Activated CD4-positive, alpha-beta memory T cell treated with anti-CD3 and anti-CD28 coated beads for 36 hours (primary cell): Measurements from ENCODE around the gene NDEL1. TPM values are rescaled to one million over a fixed set of nuclear protein-coding genes. Genes with fewer than 3 reads are reported as not detected.

Source experiments
- CTCF ChIA-PET: fragments of 350-600 bp; sonication (Branson Sonifier 250); formaldehyde crosslinking; loops from one replicate; lab custom pipeline; 2021; ENCODE audit warnings: antibody characterized with exemption, inconsistent platforms; lab: Charles Lee
- POLR2A ChIA-PET: fragments of 350-600 bp; sonication (Branson Sonifier 250); formaldehyde crosslinking; loops from one replicate; lab custom pipeline; 2021; ENCODE audit warnings: antibody characterized with exemption; lab: Charles Lee
- DNase-seq: peaks from one replicate; pipeline ENCODE4 v3.0.0-alpha.2; 2020
- H3K27ac Mint-ChIP-seq: one replicate; pipeline ENCODE4 v1.8.0; 2021; ENCODE audit warnings: mixed read lengths
- H3K27me3 Mint-ChIP-seq: one replicate; pipeline ENCODE4 v1.8.0; 2021; ENCODE audit warnings: mixed read lengths
- H3K36me3 Mint-ChIP-seq: one replicate; pipeline ENCODE4 v1.8.0; 2021; ENCODE audit warnings: mixed read lengths
- H3K4me1 Mint-ChIP-seq: one replicate; pipeline ENCODE4 v1.8.0; 2021; ENCODE audit warnings: low read depth, mixed read lengths
- H3K4me3 Mint-ChIP-seq: one replicate; pipeline ENCODE4 v1.8.0; 2021; ENCODE audit warnings: mild to moderate bottlenecking, mixed read lengths
- H3K9me3 Mint-ChIP-seq: one replicate; pipeline ENCODE4 v1.8.0; 2021; ENCODE audit warnings: mixed read lengths
- intact Hi-C: fragments of 100-400 bp; cut with micrococcal nuclease; formaldehyde crosslinking; loops from one replicate; pipeline ENCODE4 v1.15.1; 2023
- total RNA-seq, 2 experiments: library from RNA; stranded (reverse); gene quantifications; one replicate each; pipeline ENCODE4 v1.2.3, GENCODE V29; 2021

Gene NDEL1
- total RNA-seq, 2 experiments from 2014 or later, result 58.0 to 62.8 TPM

GRCh38 chr17:8499171-8499570 is 63.5 kb downstream of the NDEL1 start:
- no peak overlapping the region for H3K4me3 Mint-ChIP-seq
- no peak overlapping the region for H3K27ac Mint-ChIP-seq
- ChIA-PET CTCF (no interaction called here), POLR2A (no interaction called here)
- DNase-seq, result no peak
- H3K27me3 Mint-ChIP-seq, result no peaks in the 10 kb centered on the region
- H3K36me3 Mint-ChIP-seq, result no peaks in the 10 kb centered on the region
- intact Hi-C loops, result no loop called here
- H3K9me3 Mint-ChIP-seq, result no peaks in the 10 kb centered on the region
- H3K4me1 Mint-ChIP-seq, result no peaks in the 10 kb centered on the region

DNA sequence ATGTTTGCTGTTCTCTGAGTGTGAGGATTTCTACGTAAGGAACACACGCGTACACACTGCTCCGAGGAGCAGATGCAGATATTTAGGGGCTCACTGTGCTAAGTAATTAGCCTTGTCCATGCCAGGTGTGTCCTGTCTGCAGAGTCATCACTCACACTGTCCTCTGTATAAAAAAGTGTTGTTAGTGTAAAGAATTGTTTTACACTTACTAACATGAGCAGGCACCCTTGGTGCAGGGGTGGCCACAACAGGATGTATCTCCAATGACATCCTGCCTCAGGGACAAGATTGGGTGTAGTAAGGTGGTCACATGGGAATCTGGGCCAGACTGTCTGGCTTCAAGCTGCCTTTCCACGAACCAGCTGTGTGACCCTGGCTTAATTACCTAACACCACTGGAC is 63.9 kb downstream of the NDEL1 start:
- H3K27ac Mint-ChIP-seq, result no peak overlapping the region
- no peak overlapping the region for H3K4me3 Mint-ChIP-seq
- DNase-seq, result no peak
- no peaks in the 10 kb centered on the region for H3K9me3 Mint-ChIP-seq
- ChIA-PET CTCF (no interaction called here), POLR2A (no interaction called here)
- no peaks in the 10 kb centered on the region for H3K27me3 Mint-ChIP-seq
- H3K36me3 Mint-ChIP-seq, result no peaks in the 10 kb centered on the region
- H3K4me1 Mint-ChIP-seq, result no peaks in the 10 kb centered on the region
- intact Hi-C loops, result no loop called here

- ChIA-PET POLR2A (interaction anchor here (0.6 kb wide), 1 partner anchor 30 kb away, joined by 3 read pairs; no protein-coding TSS in a partner anchor), CTCF (no interaction called here)
- H3K9me3 Mint-ChIP-seq, result no peaks in the 10 kb centered on the region
- H3K4me1 Mint-ChIP-seq, result no peaks in the 10 kb centered on the region
- no peak for DNase-seq
- no peak overlapping the region for H3K27ac Mint-ChIP-seq
- H3K36me3 Mint-ChIP-seq, result no peaks in the 10 kb centered on the region
- intact Hi-C loops, result no loop called here
- no peak overlapping the region for H3K4me3 Mint-ChIP-seq
- H3K27me3 Mint-ChIP-seq, result no peaks in the 10 kb centered on the region
Observed at GRCh38 chr17:8500609-8501008, 64.9 kb downstream of the NDEL1 start.

GRCh38 chr17:8502126-8502525 is 66.4 kb downstream of the NDEL1 start:
- POLR2A ChIA-PET, result no interaction called here
- Mint-ChIP-seq H3K36me3 (peaks cover 4% of the 10 kb centered on the region), H3K27ac (no peak overlapping the region), H3K4me3 (no peak overlapping the region), H3K9me3 (no peaks in the 10 kb centered on the region), H3K27me3 (no peaks in the 10 kb centered on the region), H3K4me1 (no peaks in the 10 kb centered on the region)
- no peak for DNase-seq
- CTCF ChIA-PET, result interaction anchor here (0.6 to 1.9 kb wide), 2 partner anchors 92 to 332 kb away, joined by 3 to 5 read pairs; no protein-coding TSS in a partner anchor
- intact Hi-C loops, result no loop called here

DNA sequence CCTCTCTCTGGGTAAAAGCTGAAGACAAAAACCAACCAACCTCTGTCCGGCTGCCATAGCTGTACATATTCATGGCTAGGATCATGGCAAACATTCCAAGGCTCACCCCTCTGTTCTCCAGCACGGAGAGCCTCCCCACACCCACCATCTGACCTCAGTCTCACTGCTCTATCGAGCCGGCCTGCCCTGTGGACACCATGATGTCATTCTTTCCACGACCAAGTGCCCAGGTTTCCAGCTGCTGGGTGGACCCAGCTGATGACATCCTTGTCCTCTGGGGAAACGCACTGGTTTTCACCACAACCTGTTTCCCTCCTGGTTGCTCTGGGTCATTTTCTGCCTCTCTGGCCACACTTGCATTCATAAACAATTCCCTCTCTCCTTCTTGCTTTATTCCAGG is 67.7 kb downstream of the NDEL1 start:
- Mint-ChIP-seq H3K27ac (no peak overlapping the region), H3K9me3 (no peaks in the 10 kb centered on the region), H3K4me1 (no peaks in the 10 kb centered on the region)

GRCh38 chr17:8503807-8504206 is 68.1 kb downstream of the NDEL1 start:
- H3K27ac Mint-ChIP-seq, result no peak overlapping the region
- ChIA-PET CTCF (interaction anchor here (1.9 kb wide), 1 partner anchor 93 kb away, joined by 5 read pairs; no protein-coding TSS in a partner anchor), POLR2A (no interaction called here)
- DNase-seq, result no peak
- H3K27me3 Mint-ChIP-seq, result no peaks in the 10 kb centered on the region
- H3K36me3 Mint-ChIP-seq, result peaks cover 4% of the 10 kb centered on the region
- H3K4me1 Mint-ChIP-seq, result no peaks in the 10 kb centered on the region
- no peaks in the 10 kb centered on the region for H3K9me3 Mint-ChIP-seq
- H3K4me3 Mint-ChIP-seq, result no peak overlapping the region
- intact Hi-C loops, result no loop called here

More for the DNA sequence above, 67.7 kb downstream of the NDEL1 start:
- CTCF ChIA-PET, result interaction anchor here (1.9 kb wide), 1 partner anchor 93 kb away, joined by 5 read pairs; no protein-coding TSS in a partner anchor
- peaks cover 4% of the 10 kb centered on the region for H3K36me3 Mint-ChIP-seq
- POLR2A ChIA-PET, result no interaction called here
- H3K27me3 Mint-ChIP-seq, result no peaks in the 10 kb centered on the region
- no peak overlapping the region for H3K4me3 Mint-ChIP-seq
- intact Hi-C loops, result no loop called here
- no peak for DNase-seq

- Mint-ChIP-seq H3K4me3 (no peak overlapping the region), H3K36me3 (peaks cover 4% of the 10 kb centered on the region), H3K27ac (no peak overlapping the region), H3K4me1 (no peaks in the 10 kb centered on the region), H3K9me3 (no peaks in the 10 kb centered on the region), H3K27me3 (no peaks in the 10 kb centered on the region)
- intact Hi-C loops, result no loop called here
- POLR2A ChIA-PET, result no interaction called here
- CTCF ChIA-PET, result no interaction called here
- no peak for DNase-seq
Observed at GRCh38 chr17:8504460-8505207, 69.0 kb downstream of the NDEL1 start.

- Mint-ChIP-seq H3K4me1 (no peaks in the 10 kb centered on the region), H3K27me3 (no peaks in the 10 kb centered on the region), H3K4me3 (no peak overlapping the region), H3K36me3 (peaks cover 4% of the 10 kb centered on the region), H3K9me3 (no peaks in the 10 kb centered on the region), H3K27ac (no peak overlapping the region)
- ChIA-PET CTCF (no interaction called here), POLR2A (no interaction called here)
- intact Hi-C loops, result no loop called here
- DNase-seq, result no peak
Observed at GRCh38 chr17:8506145-8506544, 70.5 kb downstream of the NDEL1 start.

DNA sequence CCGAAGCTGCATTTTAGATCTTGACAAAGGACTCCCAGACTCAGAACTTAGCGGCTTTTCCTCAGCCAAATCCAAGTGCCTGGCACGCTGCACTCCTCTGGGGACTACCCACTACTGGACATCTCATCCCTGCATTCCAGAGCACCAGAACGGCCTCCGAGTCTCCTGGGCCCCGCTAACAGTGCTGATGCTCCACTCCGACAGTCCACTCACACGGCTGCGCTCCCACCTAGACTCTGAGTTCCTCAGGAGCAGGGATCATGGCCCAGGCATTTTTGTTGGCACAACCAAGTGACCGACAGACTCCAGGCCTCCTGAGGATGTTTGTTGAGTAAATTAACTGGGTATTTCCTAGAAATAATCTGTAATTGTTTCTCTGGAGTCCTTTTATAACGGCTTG is 79.1 kb downstream of the NDEL1 start:
- ChIA-PET CTCF (no interaction called here), POLR2A (no interaction called here)
- intact Hi-C loops, result no loop called here
- H3K27ac Mint-ChIP-seq, result no peak overlapping the region
- DNase-seq, result no peak
- peaks cover 3% of the 10 kb centered on the region for H3K36me3 Mint-ChIP-seq
- no peaks in the 10 kb centered on the region for H3K4me1 Mint-ChIP-seq
- no peaks in the 10 kb centered on the region for H3K9me3 Mint-ChIP-seq
- no peak overlapping the region for H3K4me3 Mint-ChIP-seq
- no peaks in the 10 kb centered on the region for H3K27me3 Mint-ChIP-seq

Other genes with a start within 250 kb of the NDEL1 start
- gene BORCS6, start 245.7 kb upstream of the NDEL1 start, total RNA-seq, result 1 to 10 TPM; 7.9 to 8.3 TPM
- gene AURKB, start 225.3 kb upstream of the NDEL1 start, total RNA-seq, result 100 to 1,000 TPM; 184 TPM
- gene CTC1, start 187.8 kb upstream of the NDEL1 start, total RNA-seq, result 10 to 100 TPM; 64.7 to 79.2 TPM
- gene PFAS, start 186.6 kb upstream of the NDEL1 start, total RNA-seq, result 100 to 1,000 TPM; 102 to 105 TPM
- gene RANGRF, start 147.2 kb upstream of the NDEL1 start, total RNA-seq, result 10 to 100 TPM; 41.7 to 45.5 TPM
- 1 to 10 TPM; 3.4 to 3.9 TPM for gene SLC25A35, start 140.5 kb upstream of the NDEL1 start, total RNA-seq
- gene ARHGEF15, start 125.6 kb upstream of the NDEL1 start, total RNA-seq, result not detected
- not detected for gene ODF4, start 96.0 kb upstream of the NDEL1 start, total RNA-seq
- gene RPL26, start 52.7 kb upstream of the NDEL1 start, total RNA-seq, result 1,000 to 10,000 TPM; 2,959 to 2,997 TPM
- not detected for gene RNF222, start 38.1 kb upstream of the NDEL1 start, total RNA-seq
- gene MYH10, start 194.8 kb downstream of the NDEL1 start, total RNA-seq, result 10 to 100 TPM; 15.6 to 20.6 TPM